Cardiac muscle cell (in vitro differentiated cells and primary cell): ENCODE data around the gene TMEM185B. TPM values are rescaled to one million over a fixed set of nuclear protein-coding genes. Genes with fewer than 3 reads are reported as not detected.

ENCODE experiments used
- DNase-seq, 2 donors: peaks; one replicate each; pipeline versions ENCODE4 v3.0.0 to v3.0.0-alpha.2; 2010 to 2017; ENCODE audit warnings: low read depth in 1 of 2, low spot score in 1 of 2
- H3K27ac ChIP-seq: fragments of 200-600 bp; sonication (generic); 2 replicates; pipeline ENCODE4 v1.5.1; 2016
- H3K27me3 ChIP-seq: fragments of 200-600 bp; sonication (generic); 2 replicates; pipeline ENCODE4 v1.6.0; 2016; ENCODE audit warnings: control low read depth
- H3K36me3 ChIP-seq: fragments of 200-600 bp; sonication (generic); 2 replicates; pipeline ENCODE4 v1.5.1; 2016; ENCODE audit warnings: control low read depth
- H3K4me1 ChIP-seq: fragments of 200-600 bp; sonication (generic); 2 replicates; pipeline ENCODE4 v1.8.1; 2017; ENCODE audit warnings: low read depth, mild to moderate bottlenecking, mixed run types
- H3K4me3 ChIP-seq: fragments of 200-600 bp; sonication (generic); 2 replicates; pipeline ENCODE4 v1.5.1; 2016; ENCODE audit warnings: mild to moderate bottlenecking
- H3K9me3 ChIP-seq: fragments of 200-600 bp; sonication (generic); 2 replicates; pipeline ENCODE4 v1.5.1; 2017; ENCODE audit warnings: low read depth, mild to moderate bottlenecking, control low read depth
- polyA plus RNA-seq: library from polyadenylated mRNA; unstranded; fragments of >200 nt; fragmentation: Nextera tagmentation; extraction: Ambion mirVana; gene quantifications from 2 replicates; pipeline ENCODE4 v1.2.1, GENCODE V29; 2016
- total RNA-seq: library from RNA; depleted of rRNA; stranded (reverse); fragments of >200 nt; gene quantifications from 2 replicates; pipeline ENCODE4 v1.2.3, GENCODE V29; 2016
- TF ChIP-seq, protein P1 (sequence below): IDR thresholded peaks from 2 replicates; pipeline ENCODE4 v1.5.1; 2012; ENCODE audit warnings: low read depth, mild to moderate bottlenecking, low read length

Gene TMEM185B
- total and polyA plus RNA-seq, 2 experiments from 2014 or later: 21.3 to 43.4 TPM

DNA sequence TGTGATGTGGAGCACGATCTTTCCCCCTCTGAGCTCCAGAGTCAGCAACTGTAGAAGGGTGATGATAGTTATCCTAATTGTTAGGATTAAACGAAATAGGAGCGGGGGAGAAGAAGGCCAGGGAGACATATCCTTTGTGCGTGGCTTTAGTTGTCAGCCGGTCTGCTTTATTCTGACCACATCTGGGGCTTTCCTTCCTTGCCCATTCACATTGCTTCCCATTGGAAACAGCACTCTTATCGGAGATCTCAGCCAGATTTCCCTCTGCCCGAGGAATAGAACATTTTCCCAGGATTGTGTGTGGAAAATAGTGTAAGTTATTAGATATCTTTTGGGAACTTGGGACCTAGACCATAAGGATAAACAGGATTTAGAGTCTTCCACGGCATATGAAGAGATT, 31.0 kb upstream of the TMEM185B start:
- H3K27me3 ChIP-seq: peaks cover 26% of the 10 kb centered on the region
- H3K36me3 ChIP-seq: no peaks in the 10 kb centered on the region
- no peak overlapping the region for H3K27ac ChIP-seq
- no peak for DNase-seq
- TF ChIP-seq, protein P1, sequence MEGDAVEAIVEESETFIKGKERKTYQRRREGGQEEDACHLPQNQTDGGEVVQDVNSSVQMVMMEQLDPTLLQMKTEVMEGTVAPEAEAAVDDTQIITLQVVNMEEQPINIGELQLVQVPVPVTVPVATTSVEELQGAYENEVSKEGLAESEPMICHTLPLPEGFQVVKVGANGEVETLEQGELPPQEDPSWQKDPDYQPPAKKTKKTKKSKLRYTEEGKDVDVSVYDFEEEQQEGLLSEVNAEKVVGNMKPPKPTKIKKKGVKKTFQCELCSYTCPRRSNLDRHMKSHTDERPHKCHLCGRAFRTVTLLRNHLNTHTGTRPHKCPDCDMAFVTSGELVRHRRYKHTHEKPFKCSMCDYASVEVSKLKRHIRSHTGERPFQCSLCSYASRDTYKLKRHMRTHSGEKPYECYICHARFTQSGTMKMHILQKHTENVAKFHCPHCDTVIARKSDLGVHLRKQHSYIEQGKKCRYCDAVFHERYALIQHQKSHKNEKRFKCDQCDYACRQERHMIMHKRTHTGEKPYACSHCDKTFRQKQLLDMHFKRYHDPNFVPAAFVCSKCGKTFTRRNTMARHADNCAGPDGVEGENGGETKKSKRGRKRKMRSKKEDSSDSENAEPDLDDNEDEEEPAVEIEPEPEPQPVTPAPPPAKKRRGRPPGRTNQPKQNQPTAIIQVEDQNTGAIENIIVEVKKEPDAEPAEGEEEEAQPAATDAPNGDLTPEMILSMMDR: no peak
- no peak overlapping the region for H3K4me3 ChIP-seq
- H3K4me1 ChIP-seq: no peaks in the 10 kb centered on the region
- no peaks in the 10 kb centered on the region for H3K9me3 ChIP-seq

DNA sequence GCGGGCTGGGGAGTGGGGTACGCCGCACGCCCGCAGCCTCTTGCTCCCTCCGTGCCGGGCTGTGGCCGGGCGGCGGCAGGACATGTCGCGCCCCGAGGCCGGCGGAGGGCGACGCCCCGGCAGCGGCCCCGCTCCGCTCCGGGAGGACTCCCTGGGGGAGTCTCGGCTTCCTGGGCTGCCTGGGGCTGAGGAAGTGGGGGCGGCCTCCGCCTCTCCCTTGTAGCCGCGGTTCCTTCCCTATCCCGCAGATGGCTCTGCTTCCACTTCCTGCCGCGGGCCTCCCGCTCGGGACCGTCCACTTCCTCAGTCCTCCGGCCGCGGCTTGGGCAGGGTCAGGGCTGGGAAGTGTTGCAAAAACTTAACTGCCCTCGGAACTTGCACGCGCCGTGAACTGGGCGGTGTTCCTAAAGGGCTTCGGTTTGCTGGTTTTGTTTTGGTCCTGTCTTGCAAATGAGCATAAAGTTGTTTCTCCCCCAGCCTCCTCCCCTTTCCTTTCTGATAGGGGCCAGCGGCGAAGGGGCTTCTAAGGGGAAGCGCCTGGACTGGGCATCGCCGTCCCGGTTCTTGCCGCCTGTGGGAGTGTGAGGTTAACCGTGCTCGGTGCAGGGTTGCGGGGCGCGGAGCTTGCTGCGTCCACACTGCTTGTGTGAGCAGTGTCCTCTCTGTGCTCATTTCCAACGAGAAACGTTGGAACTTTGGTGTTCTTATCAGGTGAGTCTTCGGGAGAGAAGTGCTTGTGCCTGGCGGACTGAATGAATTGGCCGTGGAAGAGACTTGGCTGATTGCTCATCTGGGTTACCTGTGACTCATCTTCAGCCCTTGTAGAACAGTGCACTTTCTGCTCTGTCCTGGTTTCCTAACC, 30.1 kb upstream of the TMEM185B start:
- H3K27ac ChIP-seq: peak overlapping the region; percentile 31
- H3K36me3 ChIP-seq: no peaks in the 10 kb centered on the region
- DNase-seq: peak; percentile 76 to 88
- peaks cover 27% of the 10 kb centered on the region for H3K27me3 ChIP-seq
- peak overlapping the region; percentile 65 for H3K4me3 ChIP-seq
- no peaks in the 10 kb centered on the region for H3K9me3 ChIP-seq
- H3K4me1 ChIP-seq: no peaks in the 10 kb centered on the region
- TF ChIP-seq, protein P1: peak; percentile 46

DNA sequence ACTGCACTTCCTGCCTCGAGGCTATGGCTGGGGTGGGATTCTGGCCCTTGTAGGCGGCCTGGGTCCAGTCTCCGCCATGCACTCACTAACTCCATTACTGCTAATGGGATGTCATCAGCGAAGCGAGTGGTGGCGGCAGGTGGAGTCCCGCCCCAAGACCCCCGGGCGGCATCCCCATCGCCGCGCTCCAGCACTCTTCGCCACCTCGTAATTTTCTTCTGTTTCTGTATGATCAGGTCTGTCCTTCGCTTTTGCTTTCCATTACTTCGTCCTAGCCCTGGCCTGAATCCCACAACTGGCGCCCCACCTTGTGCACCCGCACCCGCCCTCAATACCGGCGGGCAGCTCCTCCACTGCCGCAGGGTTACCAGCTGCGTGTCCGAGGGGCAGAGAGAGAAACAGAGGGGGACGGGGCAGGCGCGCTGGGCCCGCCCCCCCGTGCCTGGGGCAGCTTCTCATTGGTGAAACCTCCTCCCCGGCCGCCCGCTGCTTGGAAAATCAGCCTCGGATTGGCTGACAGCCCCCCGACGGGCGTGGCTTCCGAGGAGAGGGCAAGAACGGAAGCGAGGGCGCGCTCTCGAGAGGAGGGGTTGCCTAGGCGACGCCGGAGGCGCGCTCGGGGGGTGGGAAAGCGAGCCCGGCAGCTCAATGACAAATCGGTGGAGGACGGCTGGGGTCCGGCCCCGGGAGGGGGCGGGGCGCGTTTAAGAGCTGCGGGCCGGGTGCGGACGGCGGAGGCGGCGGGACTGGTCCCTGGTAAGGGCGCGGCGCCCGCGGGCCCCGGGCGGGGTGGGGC, 29.2 kb upstream of the TMEM185B start, which contains the start of gene RALB:
Gene RALB (plus strand): TSS at position 628 of the 796 bp plus-strand sequence. CDS start 25,813 bp downstream, outside the sequence.
- Histone ChIP-seq H3K4me3 (peak within 1 kb of the TSS; percentile 65), H3K4me1 (no peaks in the 10 kb centered on the region), H3K27ac (peak within 1 kb of the TSS; percentile 31), H3K36me3 (no peaks in the 10 kb centered on the region), H3K9me3 (no peaks in the 10 kb centered on the region), H3K27me3 (peaks cover 27% of the 10 kb centered on the region)
- TF ChIP-seq, protein P1: no peak
- peak; percentile 99 for DNase-seq

DNA sequence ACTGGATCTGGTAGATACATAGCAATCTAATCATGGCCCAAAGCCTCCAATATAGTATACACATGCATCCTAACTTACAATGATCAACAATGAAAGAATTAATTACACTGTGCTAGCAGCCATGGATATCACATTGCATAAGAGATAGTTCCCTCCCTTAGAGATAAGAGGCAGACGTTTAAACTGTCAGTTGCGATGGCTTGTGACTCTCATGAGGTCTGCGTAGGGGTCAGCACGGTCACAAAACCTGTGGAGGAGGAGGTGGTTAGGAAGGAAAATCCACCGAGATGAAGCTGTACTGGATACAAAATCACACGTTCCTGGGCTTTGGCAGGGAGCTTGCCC, 28.7 kb upstream of the TMEM185B start:
- TF ChIP-seq, protein P1: no peak
- no peak for DNase-seq
- Histone ChIP-seq H3K27me3 (peaks cover 27% of the 10 kb centered on the region), H3K4me1 (no peaks in the 10 kb centered on the region), H3K27ac (no peak overlapping the region), H3K36me3 (no peaks in the 10 kb centered on the region), H3K9me3 (no peaks in the 10 kb centered on the region), H3K4me3 (peak overlapping the region; percentile 65)

DNA sequence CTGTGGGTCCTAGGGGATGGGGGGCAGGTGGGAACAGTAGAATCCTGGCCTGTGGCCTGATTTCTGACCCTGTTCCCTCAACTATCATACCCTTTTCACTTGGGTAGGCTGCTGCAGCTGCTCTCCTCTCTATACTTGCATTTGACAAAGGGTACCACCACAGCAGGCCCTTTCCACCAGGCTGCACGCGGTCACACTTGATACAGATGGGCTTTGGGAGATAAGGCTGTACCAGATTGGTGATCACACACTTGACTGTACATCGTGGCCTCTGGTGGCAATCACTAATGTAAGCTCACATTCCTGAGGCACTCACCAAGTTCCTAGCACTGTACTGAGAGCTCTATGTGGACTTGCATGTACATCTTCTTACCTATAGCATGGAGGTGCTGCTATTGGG, 27.9 kb upstream of the TMEM185B start:
- H3K36me3 ChIP-seq: no peaks in the 10 kb centered on the region
- TF ChIP-seq, protein P1: no peak
- peaks cover 3% of the 10 kb centered on the region for H3K4me1 ChIP-seq
- no peaks in the 10 kb centered on the region for H3K9me3 ChIP-seq
- H3K4me3 ChIP-seq: no peak overlapping the region
- DNase-seq: no peak
- peaks cover 27% of the 10 kb centered on the region for H3K27me3 ChIP-seq
- H3K27ac ChIP-seq: no peak overlapping the region
